GM21786 (cell line): ENCODE results near the gene ULK1.
"Not testable (repeated sequence)": the region's sequence is repeated elsewhere in the genome, so short reads cannot be mapped to it uniquely, and the experiment has no call there.

Experiments
- ATAC-seq: cut with Tn5 transposase; IDR thresholded peaks from one replicate; pipeline ENCODE4 v1.9.1; 2021; ENCODE audit not compliant: unreplicated experiment

ULK1 gene

DNA sequence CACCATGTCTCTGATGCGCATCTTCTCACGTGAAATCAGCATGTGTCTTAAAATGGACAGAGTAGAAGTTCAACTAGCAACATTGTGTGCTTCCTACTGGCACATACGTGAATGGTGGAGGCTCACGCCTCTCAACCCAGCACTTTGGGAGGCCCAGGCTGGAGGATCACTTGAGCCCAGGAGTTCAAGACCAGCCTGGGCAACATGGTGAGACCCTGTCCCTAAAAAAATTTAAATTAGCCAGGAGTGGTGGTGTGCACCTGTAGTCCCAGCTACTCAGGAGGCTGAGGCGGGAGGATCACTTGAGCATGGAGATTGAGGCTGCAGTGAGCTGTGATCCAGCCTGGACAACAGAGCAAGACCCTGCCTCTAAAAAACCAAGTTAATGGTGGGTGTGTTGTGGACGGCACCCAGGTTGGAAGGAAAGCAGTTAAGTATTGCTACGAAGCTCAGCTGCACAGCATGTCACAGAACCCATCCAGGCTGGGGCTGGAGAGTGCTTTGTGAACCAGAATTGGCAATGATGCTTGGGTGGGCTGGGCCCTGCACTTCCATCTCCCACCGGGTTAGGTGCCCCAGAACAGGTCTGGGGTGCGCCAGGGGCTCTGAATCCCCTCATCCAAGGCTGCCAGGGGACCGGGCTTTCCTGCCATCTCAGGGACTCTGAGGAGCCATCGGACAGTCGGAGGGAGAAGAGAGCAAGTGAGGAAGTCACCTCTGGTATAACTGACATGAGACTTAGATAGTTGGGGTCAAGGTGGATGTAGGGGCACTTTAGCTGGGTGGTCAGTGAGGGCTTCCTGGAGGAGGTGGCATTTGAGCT is 33.0 kb upstream of the ULK1 start:
- no peak for ATAC-seq

- no peak for ATAC-seq
These were observed 32.4 kb upstream of the ULK1 start for GRCh38 chr12:131862084-131862441.

DNA sequence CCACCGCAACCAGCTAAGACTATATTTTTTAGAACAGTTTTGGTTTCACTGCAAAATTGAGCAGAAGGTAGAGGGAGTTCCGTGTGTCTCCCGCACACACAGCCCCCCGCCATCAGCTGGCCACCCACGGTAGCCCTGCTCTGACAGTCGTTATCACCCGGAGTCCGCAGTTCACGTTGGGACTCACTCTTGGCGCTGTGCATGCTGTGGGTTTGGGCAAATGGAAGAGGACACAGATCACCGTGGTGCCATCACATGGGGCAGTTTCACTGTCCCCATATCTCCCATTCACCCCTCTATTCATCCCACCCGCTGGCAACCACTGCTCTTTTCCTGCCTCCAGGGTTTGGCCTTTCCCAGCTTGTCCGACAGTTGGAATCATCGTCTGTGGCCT is 31.8 kb upstream of the ULK1 start:
- ATAC-seq = no peak

- ATAC-seq = no peak
These were observed 31.3 kb upstream of the ULK1 start for GRCh38 chr12:131862994-131863710.

DNA sequence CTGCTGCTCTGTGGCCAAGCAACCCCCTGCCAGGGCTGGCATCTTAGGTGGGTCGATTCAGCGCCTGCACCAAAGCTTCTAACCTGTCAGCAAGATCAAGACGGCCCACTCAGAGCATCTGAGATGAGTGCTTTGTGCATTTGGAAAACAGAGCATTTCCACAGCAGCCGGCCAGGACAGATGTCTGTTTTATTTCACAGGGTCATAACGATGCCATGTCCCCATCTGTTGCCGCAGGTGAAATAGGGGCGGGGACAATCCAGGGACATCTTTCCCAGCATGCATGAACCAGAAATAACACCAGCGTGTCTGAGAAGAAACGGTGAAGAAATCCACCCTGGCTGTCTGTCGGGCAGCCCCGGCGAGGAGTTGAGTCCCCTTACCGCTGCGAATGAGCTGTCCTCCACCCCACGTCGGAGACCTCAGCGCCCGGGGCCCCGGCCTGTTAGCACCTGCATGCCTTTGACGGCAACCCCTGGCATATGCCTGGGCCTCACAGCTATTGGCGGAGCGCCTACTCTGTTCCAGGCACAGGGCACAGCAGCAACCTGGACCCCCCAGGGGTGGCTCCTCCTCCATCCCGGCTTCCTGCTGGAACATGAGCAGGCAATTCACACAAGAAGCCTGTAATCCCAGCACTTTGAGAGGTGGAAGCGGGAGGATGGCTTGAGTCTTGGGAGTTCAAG is 30.6 kb upstream of the ULK1 start:
- ATAC-seq = no peak

- ATAC-seq = no peak
These were observed 30.0 kb upstream of the ULK1 start for GRCh38 chr12:131864469-131864868.

DNA sequence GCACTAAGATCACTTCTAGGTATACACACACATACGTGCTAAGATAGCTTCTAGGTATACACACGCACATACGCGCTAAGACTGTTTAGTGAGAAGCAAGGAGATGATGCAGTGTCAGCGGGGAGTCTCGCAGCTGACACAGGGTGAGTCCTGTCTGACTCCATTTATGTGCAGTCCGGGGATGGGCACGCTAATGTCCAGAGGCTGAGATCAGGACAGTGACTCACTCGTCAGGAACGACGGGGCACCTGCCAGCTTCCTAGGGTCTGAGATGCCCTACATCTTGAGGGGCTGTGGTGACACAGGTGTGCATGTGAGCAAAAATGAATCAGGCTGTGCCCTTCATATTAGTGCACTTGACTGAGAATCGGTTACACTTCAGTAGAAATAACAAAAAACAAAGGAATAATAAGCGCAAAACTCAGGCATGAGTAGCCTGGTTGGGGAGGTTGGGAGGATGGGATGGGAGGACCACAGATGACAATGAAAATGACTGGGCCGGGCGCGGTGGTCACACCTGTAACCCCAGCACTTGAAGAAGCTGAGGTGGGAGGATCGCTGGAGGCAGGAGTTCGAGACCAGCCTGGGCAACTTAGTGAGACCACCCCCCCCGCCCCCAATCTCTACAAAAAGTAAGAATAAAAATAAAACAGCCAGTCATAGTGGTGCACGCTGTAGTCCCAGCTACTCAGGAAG is 29.1 kb upstream of the ULK1 start:
- ATAC-seq = no peak

DNA sequence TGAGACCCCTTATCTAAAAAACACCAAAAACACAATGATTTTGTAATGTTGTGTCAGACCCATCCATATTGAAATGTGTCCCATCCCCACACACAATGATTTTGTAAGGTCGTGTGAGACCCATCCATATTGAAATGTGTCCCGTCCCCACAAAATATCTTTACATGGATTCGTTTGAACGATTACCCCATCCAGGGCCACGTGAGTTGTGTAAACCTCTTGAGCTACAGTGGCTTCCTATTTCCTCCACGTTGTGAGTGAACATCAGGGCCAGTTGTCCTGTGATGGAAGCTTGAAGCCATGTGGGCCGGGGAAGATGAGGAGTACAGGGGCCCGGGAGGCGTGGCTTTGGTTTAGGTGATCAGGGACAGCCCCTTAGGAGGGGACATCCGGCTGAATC is 27.0 kb upstream of the ULK1 start:
- ATAC-seq = no peak

- no peak for ATAC-seq
These were observed 26.3 kb upstream of the ULK1 start for GRCh38 chr12:131867891-131868675.

DNA sequence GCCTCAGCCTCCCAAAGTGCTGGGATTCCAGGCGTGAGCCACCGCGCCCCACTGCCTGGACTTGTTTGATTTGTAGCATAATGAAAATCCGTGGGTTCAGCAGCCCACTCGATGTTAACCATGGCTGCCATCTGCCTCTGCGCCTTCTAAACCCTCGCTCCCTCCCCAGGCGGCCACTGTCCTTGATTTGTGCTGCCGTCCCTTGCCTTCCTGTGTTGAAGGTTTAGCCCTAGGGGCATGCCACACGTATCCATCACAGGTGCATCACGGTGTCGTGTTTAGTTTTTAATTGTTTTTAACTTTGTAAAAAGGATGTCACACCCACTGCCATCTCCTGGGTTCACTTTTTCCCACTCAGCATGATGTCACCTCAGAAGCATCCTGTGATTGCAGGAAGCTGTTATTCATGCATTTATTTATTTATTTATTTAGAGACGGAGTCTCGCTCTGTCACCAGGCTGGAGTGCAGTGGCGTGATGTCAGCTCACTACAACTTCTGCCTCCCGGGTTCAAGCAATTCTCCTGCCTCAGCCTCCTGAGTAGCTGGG is 24.5 kb upstream of the ULK1 start:
- ATAC-seq = no peak

DNA sequence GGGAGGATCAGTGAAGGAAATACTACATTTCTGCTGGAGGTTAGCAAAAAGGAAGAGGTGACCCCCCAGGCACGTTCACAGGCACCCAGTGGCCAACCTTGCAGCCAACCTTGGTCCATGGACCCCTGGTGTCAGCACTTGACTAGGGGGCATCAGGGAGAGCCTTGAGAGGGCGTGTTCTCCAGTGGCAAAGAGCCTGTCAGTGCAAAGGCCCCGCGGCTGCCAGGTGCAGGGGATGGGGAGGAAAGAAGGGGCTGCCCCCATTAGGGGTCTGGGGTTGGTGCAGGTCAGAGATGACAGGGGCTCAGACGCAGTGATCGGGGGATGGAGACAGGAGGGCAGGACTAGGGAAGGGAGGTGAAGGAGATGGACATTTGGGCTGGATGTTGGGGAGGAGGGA is 22.7 kb upstream of the ULK1 start:
- ATAC-seq = no peak

GRCh38 chr12:131872154-131873051 is 22.0 kb upstream of the ULK1 start:
- no peak for ATAC-seq

DNA sequence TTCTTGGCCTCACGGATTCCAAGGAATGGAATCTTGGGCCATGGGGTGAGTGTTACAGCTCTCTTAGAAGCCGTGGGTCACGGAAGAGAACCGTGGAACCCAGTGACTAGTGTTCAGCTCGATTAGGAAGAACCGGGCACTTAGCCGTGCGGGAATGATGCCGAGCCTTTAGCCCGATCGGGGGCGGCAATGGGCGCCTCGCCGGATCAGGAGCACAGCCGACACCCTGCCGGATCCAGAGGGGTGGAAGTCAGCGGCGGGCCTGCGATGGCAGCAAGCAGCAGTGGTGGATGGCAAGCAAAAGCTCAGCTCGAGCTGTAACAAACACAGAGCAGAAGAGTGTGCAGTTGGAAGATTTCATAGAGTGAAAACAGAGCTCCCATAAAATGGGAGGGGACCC is 21.1 kb upstream of the ULK1 start:
- ATAC-seq = no peak

- not testable (repeated sequence) for ATAC-seq
These were observed 19.4 kb upstream of the ULK1 start for GRCh38 chr12:131874972-131875371.

DNA sequence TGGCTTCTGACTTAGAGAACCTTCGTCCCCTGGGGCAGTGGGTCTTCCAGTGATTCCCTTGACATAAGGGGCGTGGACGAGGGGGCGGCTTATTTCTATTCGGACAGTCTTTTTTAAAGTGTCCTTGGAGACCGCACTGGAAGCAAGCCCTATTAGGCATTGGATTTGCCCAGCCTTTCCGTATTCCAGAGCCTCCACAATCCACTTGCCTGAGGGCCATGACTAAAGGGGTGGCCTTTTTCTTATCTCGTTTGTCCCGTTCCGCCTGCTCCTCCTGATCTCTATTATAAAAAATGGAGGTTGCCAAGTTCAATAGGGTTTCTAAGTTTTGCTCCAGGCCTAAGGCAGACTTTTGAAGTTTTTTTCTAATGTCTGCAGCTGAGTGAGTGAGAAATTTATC is 17.2 kb upstream of the ULK1 start:
- ATAC-seq = not testable (repeated sequence)

- ATAC-seq = not testable (repeated sequence)
These were observed 16.0 kb upstream of the ULK1 start for GRCh38 chr12:131878436-131878835.

GRCh38 chr12:131882804-131883520 is 11.5 kb upstream of the ULK1 start:
- ATAC-seq = no peak

DNA sequence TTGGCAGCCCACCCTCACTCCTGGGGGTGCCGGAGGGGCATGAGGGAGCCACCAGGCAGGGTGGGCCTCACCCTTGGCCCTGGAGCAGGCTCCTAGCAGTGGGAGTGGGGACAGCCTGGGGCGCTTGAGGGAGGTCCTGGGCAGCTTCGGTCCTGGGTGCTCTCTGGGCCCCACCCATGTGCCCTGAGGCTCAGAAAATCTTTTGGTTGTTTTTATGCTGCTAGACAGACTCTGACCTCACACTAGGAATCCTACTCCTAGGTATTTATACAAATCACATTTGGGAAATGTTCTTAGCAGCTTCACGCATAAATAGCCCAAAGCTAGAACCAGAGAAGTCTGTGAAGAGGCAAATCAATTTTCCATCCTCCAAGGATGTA is 10.9 kb upstream of the ULK1 start:
- no peak for ATAC-seq

DNA sequence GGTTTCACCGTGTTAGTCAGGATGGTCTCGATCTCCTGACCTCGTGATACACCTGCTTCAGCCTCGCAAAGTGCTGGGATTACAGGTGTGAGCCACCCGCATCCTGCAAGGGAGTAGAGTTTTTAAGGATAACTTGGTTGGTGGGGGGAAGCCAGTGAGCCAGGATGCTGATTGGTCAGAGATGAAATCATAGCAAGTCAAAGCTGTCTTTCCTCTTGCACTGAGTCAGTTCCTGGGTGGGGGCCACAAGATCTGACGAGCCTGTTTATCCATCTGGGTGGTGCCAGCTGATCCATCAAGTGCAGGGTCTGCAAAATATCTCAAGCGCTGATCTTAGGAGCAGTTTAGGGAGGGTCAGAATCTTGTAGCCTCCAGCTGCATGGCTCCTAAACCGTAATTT is 9.3 kb upstream of the ULK1 start:
- not testable (repeated sequence) for ATAC-seq
